Testis (tissue), 2 donors: Measurements from ENCODE around the gene HUS1B.

Experiments
- CTCF ChIP-seq, 3 experiments: fragments of 450-650 bp in 2 of 3; fragments of 200-600 bp in 1 of 3; sonication (generic) in 1 of 3; IDR thresholded peaks; one replicate each; pipeline ENCODE4 v1.5.1; 2016 to 2019; ENCODE audit warnings: antibody characterized with exemption in 3 of 3, mild to moderate bottlenecking in 2 of 3, moderate library complexity in 1 of 3
- POLR2A ChIP-seq: fragments of 450-650 bp; IDR thresholded peaks from one replicate; pipeline ENCODE4 v1.6.1; 2017; ENCODE audit warnings: antibody characterized with exemption, mild to moderate bottlenecking, moderate library complexity

DNA sequence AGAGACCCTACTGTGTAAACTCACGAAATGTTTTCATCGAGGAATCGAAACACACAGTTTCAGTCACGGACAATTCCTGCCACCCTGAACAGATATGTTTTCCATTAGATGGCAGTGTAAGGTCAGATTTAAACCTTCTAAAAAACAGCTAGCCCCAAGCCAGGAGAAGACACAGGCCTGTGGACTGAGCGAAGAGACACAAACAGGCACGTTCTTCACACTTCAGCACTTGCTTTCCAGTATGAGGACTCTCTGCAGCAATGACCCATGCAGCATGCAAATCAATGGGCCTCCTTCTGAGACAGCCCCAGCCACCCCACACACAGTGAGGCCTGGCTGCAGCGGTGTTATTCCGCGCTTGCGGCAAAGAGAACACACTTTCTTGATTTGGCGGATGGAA lies 31.9 kb downstream of the HUS1B start:
- TF ChIP-seq CTCF (IDR thresholded peaks at IDR 0.05) (no peak), POLR2A (no peak)
